Left lobe of liver (tissue), 2 donors: Measurements from ENCODE around the gene MGAT5. TPM values are rescaled to one million over a fixed set of nuclear protein-coding genes. Genes with fewer than 3 reads are reported as not detected.

Experiments
- ATAC-seq: fragments of 200-7000 bp; cut with Tn5 transposase; one replicate; pipeline ENCODE4 v1.9.1; 2020; ENCODE audit warnings: mild to moderate bottlenecking, moderate library complexity
- DNase-seq: peaks from one replicate; pipeline ENCODE4 v3.0.0-alpha.2; 2020; ENCODE audit warnings: low spot score
- total RNA-seq: library from RNA; stranded (reverse); gene quantifications from one replicate; pipeline ENCODE4 v1.2.1, GENCODE V29; 2021
- donor health status: DM: no; HTN: no; CAD: no; lungs with moderate emphysema.
- donor health status: DM: no; HTN: yes; CAD: no.

Gene MGAT5
- total RNA-seq, 1 donor from 2014 or later, result 7.5 TPM

DNA sequence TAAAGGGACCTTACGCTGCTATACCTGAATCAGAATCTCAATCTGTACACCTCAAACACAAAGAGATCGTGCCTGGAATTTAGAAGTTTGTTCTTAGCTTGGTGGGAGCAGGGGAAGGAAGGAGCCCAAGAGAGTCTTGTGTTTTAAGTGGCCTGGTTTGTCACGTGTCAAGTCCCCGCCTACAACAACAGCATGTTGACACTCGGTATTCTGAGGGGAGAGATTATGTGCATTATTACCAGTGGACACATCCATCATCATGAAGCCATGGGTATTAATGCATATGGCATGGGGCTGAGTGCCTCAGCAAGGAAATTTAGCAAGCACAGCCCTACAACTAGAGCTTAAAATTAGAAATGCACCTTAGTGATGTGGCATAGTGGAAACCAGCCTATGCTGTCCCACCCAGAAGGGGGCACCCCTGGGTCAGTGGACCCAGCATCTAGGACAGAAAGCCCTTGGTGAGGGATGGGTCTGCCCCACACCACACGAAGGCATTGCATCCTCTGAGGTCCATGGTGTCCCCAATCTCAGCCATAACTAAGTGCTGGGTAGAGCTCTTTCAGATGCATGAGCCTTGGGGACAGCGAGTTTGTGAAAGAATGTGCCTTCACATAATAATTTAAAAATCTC is 138.7 kb downstream of the MGAT5 start:
- no peak for ATAC-seq

DNA sequence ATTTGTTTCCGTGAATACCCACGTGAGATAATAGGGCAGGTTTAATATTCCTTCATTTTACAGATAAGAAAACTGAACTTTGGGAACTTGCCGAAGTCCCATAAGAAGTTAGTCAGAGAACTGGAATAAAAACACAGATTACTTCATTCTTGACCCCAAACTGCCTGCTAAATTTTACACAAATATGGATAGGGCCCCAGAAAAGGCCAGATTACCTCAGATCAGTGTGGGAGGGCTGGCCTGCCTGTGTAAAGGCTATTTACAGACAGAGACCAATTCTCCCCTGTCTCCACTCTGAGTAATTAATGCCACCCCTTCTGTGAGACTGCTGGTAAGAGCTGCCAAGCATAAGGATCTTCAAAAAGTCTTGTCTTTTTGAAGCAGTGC is 139.2 kb downstream of the MGAT5 start:
- DNase-seq, result no peak
- ATAC-seq, result no peak

More for the DNA sequence above, 138.7 kb downstream of the MGAT5 start:
- no peak for DNase-seq

DNA sequence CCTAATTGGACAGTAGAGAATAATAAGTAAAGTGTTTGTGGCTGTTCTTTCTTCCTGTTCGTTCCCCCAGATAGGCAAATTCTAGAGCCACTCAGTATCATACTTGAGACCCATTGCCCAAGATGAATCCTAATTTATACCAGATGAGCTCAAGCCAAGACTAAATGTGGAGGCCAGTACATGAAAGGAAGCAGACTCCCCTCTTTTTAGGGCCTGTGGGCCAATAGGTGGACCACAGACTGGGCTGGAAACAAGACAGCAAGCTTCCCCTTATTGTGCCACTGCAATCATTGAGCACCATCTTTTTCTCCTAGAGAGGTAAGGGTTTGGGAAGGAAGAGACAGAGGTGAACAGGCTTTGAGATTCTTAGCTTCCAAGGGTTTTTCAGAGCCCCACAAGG is 141.9 kb downstream of the MGAT5 start:
- DNase-seq (no peak), ATAC-seq (no peak)

DNA sequence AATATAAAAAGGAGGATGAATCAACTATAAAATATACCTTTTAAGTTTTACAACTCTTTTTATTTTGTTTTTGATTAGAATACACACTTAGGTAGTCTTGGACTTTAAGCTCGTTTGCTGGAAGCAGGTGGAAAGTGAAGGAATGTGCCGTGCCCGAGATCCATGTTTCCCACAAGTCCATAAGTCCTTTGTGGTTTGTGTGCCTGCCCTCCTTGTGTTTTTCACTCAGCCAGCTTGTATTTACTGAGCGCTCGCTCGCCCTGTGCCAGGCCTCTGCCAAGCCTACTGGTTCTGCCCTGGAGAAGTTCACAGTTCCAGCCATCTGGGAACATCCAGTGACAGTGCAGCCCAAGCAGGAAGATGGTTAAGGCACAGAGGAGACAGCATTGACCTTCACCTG is 142.6 kb downstream of the MGAT5 start:
- DNase-seq (peak; percentile 80), ATAC-seq (peak; percentile 94)

DNA sequence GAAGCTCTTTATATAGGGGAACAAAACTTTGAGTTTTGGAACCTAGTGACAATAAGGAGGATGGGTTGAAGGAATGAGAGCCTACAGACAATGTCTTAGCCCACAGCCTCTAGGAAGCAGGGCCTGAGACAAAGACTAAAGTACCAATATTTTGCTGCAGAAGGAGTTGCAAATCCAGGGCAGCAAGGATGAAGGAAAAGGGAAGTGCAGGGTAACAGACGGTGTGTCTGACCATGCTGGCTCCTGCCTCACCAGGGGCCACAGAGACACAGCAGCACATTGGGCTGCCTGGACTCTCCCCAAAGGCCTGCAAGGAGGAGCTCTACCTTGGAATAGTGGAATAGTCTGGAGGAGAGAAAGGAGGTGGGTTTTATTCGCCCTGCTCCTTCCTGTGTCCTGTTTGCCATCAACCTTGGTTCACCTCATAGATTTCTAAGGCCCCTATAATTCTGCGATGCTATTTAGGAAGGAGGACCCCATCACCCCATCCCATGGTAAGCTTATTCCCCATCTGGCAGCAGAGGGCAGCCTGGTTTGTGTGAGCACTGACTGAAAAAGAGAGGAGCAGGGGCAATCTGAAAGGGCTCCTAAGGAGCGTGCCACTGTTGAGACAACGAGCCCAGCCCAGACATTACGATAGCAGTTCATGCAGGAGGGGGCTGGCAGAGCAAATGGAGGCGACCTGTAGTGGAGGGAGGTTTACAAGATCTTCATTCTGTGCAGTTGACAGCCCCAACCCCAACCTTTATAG is 143.4 kb downstream of the MGAT5 start:
- DNase-seq (no peak), ATAC-seq (no peak)

DNA sequence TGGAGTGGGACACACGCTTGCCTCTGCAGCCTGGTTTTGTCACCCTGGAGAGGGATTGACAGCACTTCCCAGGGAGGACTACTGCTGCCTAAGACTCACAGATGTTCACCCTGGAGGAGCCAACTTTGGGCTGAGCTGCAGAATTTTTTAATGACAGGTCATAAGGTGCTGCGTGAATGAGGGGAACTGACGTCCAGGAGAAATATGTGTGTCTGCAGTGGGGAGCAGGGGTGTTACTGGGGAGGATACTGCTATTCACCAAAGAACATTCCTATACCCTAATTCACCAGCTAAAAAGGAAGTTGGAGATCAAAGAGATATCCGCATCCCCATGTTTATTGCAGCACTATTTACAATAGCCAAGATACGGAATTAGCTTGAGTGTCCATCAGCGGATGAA is 144.4 kb downstream of the MGAT5 start:
- ATAC-seq, result no peak
- no peak for DNase-seq

DNA sequence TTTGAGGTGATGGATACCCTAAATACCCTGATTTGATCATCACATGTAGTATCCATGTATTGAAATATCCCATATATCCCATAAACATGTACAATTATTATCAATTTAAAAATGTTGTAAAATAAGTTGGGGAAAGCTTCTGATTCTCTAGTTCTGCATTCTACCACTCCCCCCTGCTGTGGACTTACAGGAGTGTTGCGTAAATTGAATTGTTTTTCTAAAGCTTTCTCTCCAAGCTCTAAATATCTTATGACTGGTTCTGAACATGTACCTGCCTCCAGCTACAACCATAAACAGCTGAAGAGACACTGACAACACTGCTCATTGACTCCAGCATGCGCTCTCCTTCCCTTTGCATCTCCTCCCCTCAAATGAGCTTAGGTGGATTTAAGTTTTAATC is 145.2 kb downstream of the MGAT5 start:
- DNase-seq (no peak), ATAC-seq (no peak)

DNA sequence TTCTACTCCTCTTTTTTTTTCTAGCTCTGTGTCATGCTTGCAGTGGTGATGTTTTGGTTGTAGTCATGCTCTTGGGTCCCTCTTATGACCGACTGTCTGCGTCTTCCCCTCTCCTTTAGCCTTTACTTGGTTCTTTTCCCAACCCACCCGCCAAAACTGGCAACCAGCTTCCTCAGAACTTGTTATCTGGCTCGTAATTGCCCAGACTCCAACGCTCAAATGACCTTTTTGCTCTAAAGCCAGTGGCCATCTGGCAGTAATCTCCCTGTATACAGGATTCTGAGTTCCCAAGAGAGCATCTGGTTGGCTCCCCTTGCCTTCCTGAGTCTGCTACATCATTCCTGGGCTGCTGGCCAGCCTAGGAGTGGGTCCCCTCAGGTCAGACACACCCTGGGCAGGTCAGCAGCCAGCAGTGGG is 147.2 kb downstream of the MGAT5 start:
- DNase-seq (peak; percentile 64), ATAC-seq (peak; percentile 53)

DNA sequence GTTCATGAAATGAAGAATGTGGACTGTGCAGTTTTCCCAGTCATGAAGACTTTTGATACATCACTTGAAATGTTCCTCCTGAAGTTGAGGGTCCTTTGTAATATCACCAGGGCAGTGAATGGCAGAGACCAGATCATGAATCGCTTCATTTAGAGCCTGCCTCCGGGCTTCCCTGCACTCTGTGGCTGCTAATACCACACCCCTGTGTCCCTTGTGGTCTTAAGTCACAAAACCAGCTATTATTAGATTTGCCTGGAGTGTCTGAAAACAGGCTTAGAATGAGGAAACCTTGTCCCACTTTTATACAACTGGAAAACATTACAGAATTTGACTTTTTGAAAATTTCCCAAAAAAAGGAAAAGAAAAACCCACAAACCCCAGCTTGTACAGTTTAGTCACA is 147.9 kb downstream of the MGAT5 start:
- no peak for DNase-seq
- no peak for ATAC-seq

DNA sequence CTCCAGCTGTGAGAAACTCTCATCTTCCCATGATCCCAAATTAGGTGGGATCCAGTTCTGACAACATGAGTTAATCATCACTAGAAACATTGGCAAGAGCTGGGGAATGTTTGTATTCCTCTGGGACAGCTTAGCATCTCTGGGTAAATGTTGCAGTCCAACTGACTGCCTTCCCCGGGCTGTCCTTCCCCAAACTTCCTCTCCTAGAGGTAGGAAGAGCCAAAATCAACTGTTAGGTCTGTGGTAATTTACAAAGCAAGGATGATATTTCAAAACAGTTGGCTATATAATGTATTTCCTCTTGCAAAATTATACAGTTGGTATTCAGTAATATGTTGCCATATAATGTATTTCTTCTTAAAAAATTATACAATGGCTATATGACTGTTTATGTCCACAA is 148.5 kb downstream of the MGAT5 start:
- peak; percentile 95 for ATAC-seq
- peak; percentile 75 for DNase-seq

DNA sequence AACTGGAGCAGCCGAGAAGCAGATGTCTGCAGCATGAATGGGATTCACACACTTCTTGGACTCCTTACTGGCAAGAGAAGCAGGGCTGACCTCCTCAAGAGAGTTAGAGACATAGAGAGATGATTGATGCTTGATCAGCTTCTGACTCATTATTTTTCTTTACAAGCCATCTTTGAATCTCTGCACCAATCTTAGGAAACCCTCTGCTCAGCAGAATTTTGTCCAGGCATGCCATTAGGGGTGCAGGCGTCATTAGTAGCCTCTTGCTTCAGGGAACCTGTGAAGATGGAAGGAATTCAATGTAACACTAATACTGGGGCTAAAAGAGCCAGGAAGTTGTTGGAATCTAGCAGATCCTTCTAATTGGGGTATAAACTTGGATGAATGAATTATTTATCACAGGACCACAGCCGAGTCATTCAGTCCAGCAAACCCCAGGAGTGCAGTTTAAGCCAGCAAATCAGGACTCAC is 151.8 kb downstream of the MGAT5 start:
- ATAC-seq (no peak), DNase-seq (no peak)

DNA sequence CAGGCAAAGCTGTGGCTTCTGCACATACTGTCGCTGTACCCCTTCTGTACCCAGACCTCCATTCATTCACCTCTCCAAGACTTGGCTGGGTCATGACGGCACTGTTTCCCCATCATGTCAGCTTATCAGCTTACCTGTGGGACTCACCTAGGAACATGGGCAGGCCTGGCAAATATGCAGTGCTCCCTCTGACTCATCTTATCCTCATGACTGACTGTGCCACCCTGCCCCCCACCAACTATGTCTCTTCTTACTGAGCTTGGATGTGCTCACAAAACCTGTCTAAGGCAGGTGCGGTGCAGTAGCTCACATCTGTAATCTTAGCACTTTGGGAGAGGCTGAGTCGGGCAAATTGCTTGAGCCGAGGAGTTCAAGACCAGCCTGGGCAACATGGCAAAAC is 152.4 kb downstream of the MGAT5 start:
- ATAC-seq, result no peak
- no peak for DNase-seq

DNA sequence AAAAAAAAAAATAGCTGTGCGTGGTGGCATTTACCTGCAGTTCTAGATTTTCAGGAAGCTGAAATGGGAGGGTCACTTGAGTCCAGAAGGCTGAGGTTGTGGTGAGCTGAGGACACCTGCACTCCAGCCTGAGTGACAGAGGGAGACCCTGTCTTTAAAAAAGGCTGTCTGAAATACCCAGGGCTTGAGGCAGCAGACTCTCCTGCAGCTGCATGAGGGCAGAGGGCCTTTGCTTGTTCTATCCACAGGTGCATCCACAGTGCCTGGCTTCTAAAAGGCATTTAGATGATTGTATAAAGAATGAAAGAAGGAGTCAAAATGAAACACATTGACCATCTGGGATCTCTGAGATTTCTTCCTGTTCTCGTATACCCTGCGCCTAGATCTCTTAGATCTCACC is 152.9 kb downstream of the MGAT5 start:
- no peak for ATAC-seq

DNA sequence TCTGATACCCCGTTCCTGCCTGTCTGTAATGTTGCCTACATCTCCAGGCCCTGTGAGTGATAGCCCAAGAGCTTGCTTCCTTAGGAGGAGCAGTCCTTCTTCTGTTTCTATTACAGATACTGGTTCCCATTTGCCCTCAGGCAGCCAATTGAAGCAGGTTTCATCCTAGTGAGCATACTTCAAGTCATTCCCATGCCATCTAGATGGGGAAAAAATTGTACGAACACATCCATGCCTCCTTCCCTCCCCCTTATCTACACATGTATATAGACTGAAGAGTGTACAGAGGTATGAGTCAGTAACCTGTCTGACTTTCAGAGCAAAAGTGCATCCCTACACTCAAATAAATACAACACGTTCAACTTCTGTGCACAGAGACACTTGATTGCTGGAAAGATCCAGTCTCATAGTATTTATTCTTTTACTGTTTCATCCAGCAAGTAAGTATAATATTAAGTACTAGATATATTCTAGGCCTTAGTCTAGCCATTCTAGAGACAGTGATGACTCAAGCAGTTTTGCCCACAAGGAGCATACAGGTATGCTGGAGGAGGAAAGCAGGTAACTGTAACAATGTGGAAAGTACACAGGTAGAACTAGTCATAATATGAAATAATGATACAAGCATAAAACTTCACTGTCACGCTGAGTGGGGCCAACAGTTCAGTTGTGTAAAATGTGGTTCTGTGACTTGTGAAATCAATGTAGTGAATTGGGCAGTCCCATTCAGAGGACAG is 153.4 kb downstream of the MGAT5 start:
- ATAC-seq, result no peak

More for the DNA sequence above, 152.9 kb downstream of the MGAT5 start:
- no peak for DNase-seq

DNA sequence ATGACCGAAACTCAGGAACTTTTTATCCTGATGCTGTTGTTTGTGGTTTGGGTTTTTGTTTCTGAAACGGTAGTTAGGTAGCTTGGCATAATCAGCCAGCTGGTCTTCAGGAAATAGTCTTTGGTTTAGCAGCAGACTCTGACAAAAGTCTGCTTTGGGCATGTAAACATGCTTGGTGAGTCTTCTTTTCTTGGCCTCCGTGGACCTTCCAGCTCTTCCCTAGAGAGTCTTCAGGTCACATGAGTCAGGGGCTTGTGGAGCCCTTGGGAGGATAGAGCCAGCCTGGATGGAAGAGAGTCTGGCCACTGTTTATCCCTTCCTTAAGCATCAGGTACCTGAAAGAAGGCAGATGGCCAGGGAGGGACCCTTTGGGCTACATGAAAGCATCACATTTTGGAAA is 154.5 kb downstream of the MGAT5 start:
- DNase-seq (no peak), ATAC-seq (no peak)

More for the DNA sequence above, 153.4 kb downstream of the MGAT5 start:
- no peak for DNase-seq

DNA sequence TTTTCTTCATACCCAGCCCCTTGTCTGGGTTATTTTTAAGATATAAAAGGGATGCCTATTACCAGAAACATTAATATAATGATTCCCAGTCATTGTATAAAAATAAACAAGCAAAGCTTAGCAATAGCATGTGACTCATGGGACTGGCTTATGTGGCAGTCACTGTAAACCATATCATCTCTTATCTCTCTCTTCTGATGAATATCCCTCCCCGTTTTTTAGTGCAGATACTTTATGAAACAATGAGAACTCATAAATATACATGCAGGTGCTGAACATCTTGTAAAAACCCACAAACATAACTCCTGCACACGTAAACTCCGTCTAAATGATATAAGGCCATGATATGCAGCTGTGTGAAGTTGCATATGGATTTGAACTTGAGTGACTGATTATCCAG is 154.9 kb downstream of the MGAT5 start:
- ATAC-seq (no peak), DNase-seq (no peak)

DNA sequence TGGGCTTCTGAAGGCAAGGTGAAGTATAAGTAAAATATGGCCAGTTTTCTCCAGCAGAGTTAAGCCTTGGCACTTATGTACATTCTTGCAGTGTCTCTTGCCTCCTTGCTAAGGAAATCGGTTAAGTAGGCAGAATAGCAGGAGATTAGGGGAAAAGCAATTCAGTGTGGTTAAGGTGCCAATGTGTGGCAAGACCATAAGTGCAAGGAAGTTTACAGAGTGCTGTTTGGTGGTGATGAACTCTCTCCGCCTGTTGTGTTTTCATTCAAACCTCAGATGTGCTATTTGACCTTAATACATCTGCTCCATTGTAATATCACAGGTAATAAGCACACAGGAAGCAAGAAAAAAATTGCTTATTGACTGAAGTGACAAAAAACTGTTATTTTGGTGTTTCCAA is 156.1 kb downstream of the MGAT5 start:
- DNase-seq (no peak), ATAC-seq (no peak)

DNA sequence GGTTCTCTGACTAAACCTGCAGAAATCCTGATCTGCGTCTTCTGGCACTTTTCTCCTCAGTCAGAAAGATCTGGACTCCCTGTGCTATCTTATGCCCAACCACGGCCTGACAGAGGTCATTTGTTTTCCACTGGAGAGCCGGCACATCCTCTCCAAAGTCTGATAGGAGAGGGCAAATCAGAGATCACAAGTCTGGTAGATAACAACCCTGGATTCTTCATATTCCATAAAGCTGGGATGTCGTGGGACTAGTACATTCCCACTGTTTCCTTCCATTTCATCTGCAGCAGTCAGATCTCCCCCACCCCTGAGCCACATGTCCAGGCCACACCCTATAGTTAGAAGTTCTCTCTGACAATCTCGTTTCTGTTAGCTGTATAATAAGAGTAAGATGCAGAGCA is 157.0 kb downstream of the MGAT5 start:
- DNase-seq (no peak), ATAC-seq (no peak)

DNA sequence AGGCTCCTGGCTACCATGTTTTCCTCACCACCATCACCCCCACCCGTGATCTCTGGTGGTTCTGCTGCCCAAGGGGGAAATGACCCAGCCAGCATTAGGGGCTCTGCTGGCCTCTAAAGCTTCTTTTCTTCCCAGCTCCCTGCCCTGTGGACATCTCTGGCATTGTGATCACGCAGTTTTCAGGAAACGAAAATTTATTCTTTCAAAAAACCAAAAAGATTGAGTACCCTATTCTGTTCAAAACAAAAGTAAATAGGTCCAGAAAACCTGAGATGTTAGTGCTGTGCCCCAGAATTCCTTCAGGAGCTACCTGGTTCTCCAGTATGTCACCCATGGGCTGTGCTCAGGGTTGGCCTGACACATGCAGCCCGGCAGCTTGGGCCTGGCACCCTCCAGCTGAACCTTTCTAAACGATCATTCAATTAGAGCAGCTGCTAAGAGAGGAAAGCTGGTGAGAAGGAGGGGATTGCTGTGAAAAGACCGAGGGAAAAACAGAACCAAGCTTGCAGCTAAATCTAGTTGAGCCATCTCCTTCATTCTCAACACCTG is 157.5 kb downstream of the MGAT5 start:
- no peak for DNase-seq
- ATAC-seq, result no peak

DNA sequence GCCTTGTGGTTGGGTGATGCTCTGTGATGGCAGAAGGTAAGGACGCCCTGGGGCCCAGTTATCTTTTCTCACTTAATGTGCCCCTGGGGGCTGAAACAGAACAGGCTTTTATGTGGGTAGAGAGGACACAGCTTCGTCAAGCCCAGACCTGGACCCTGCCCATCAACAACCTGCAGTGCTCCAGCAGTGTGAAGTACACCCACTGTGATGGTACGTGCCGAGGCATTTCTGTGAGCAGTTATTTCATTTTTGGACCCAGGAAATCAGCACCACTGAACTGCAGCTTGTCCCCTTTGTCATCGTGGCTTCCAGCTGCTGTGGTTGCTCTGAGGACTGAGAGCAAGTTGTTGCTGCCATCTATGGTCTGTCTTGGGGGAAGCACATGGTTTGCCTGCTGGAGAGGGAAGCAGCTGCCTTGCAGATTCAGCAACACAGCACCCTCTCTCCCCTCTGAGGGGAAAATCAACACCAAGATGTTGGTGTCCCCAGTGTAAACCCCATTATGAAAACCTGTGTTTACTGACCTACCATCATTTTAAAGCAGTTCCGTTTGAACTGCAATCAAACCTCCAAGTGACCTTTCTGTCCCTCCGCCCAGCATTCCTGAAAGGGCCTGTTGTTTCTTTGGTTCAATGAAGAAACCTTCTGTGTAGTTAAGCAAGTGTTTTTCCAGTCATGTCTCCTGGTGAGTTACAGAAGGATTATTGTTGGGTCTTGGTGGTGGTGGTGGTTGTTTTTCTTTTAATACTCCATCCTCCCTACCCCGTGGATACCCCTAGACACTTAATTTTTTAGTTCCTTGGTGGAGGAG is 158.2 kb downstream of the MGAT5 start:
- peak; percentile 66 for DNase-seq
- peak; percentile 96 for ATAC-seq

DNA sequence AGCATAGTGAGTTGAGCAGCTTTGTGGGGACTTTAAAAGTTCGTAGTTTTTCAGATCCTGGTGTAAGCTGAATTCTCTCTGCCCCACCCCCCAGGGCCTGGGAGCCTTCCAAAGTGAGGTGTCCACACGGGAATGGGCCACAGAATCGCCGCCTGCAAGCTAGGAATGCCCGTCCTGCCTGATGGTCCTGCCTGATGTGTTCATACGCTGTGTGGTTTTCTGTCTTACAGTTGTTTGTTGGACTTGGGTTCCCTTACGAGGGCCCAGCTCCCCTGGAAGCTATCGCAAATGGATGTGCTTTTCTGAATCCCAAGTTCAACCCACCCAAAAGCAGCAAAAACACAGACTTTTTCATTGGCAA is 158.7 kb downstream of the MGAT5 start:
- ATAC-seq (peak; percentile 42), DNase-seq (no peak)
